Activated T-helper 1 cell treated with Interleukin-2 at 50 U/mL for 16 hours (primary cell): Measurements from ENCODE around the gene TCF4.
"Not testable (repeated sequence)": the region's sequence is repeated elsewhere in the genome, so short reads cannot be mapped to it uniquely, and the experiment has no call there.

ENCODE experiments used
- DNase-seq: peaks from one replicate; pipeline ENCODE4 v3.0.0-alpha.2; 2020; ENCODE audit warnings: low read depth

TCF4 gene

DNA sequence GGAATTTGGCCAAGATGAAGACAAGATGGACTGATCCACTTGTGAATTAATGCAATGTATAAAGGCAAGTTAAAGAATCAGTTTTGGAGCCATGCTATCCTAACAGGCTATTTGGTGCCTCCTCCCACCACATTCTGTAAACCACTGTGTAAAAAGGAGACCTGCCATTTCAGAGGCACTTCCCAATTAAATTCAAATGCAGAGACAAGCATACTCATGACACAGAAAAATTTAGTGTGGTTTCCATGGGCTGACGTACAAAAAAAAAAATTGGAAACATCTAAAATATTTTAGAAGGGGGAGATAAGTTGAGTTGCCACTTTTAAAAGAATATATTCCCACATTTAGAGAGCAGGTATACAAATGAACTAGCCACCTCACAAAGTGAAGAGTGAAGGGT is 112.1 kb downstream of the TCF4 start:
- DNase-seq = no peak

- no peak for DNase-seq
Observed at GRCh38 chr18:55475467-55475866, 112.5 kb downstream of the TCF4 start.

DNA sequence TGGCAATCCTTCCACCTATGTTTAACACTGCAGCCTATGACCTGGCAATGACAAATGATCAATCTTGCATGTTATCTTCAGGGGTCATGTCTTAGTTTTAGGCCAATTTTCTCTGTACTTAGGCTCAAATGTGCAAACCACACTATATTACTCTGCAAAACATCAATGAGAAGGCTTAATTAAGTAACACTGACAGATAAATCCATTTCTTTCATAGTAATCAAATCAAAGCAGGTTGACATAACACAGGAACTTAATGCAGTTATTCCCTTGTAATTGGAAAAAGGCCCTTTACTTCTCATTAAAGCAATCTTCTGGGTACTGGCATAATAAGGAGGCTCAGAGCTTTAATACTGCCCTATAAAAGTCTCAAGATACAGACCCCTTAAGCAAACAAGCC is 114.4 kb downstream of the TCF4 start:
- DNase-seq = no peak

GRCh38 chr18:55473058-55473457 is 114.9 kb downstream of the TCF4 start:
- DNase-seq = no peak

- DNase-seq = no peak
Observed at GRCh38 chr18:55470826-55471225, 117.2 kb downstream of the TCF4 start.

- DNase-seq = not testable (repeated sequence)
Observed at GRCh38 chr18:55469134-55469533, 118.9 kb downstream of the TCF4 start.

DNA sequence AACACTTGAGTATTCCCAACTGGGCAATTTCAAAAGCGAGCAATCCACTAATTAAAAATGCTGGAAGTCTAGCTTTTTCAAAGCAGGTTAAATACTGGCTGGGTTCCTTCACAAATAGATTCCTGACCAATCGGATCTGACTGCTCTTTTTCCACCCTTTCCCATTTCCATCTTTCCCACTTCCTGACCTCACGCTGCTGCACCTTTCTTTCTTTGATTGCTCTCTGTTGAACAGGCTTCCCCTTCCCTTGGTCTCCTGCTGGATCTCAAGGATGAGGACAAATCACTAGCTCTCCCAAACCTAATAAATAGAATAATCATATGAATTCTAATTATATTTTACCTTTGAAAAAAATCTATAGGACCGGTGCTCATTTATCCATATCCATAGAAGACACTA is 121.2 kb downstream of the TCF4 start:
- DNase-seq = no peak

DNA sequence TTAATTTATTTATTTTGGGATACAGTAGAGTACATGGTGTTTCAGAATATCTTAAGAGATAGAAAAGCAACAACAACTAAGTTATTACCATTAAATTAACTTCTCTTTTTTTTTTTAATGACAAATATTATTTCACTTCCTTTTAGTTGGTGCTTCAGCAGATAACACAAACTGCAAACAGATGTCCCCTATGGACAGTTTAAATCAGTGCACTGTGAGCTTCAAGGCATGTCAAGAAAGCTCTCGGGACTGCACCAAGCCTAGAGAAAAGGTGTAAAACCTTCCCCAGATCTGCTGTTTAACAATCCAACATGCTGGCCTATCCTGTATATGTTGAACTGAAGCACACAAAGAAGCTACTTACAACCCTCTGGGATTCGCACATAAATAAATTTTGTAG is 122.7 kb downstream of the TCF4 start:
- no peak for DNase-seq

DNA sequence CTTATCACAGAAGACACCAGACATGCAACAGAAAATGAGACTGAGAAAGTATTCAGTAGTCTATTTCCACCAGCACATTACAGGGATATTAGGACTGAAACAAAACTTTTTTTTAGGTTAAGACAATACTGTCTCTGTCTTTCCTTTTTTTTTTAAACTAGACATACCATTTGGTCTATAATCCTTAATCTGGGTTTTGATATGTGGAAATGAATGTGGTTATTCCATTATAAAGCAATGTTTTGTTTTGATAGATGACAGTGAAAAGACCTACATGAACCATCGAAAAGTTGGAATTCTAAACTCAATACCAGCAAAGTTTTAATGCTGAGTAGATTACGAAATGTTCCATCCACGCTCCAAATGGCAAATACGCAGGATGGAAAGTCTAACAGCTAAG is 123.4 kb downstream of the TCF4 start:
- DNase-seq = no peak

DNA sequence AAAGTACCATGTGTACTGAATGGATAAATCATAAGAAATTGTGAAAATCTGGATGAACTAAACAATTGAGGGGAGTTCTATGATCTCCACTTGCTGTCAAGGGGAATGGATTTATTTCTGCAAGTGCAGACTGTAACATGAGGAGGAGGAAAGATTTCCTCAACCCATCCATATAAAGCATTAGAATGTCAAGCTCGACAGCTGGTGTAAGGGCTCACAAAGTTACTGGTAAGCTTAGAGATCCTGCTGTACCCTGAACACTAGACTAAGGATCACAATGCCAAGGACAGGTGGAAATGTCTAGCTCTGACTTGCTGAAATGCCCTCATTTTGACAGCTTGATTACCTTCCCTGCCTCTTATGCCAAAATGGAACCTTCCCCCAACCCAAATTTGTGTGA is 125.3 kb downstream of the TCF4 start:
- no peak for DNase-seq

- no peak for DNase-seq
Observed at GRCh38 chr18:55461848-55462247, 126.1 kb downstream of the TCF4 start.

- no peak for DNase-seq
Observed at GRCh38 chr18:55458456-55459203, 129.4 kb downstream of the TCF4 start.

- DNase-seq = no peak
Observed at GRCh38 chr18:55457028-55457427, 131.0 kb downstream of the TCF4 start.

GRCh38 chr18:55455938-55456337 is 132.1 kb downstream of the TCF4 start:
- no peak for DNase-seq

DNA sequence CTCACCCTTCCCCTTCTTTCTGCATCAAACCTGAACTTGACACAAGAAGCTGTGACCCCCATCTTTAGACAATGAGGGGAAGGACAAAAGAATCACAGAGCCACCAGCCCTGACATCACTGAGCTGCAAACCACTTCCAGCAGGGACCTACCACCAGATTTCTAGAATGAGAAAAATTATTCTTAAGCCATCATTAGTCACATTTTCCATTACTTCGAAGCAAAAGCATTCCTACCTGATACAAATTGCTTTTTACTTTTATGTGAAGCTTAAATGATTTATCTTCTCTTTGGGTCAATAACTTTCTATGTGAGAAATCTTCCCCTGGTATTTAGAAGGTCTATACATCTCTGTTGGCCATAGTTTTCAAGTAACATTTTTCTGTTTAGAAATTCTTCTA is 134.8 kb downstream of the TCF4 start:
- no peak for DNase-seq

DNA sequence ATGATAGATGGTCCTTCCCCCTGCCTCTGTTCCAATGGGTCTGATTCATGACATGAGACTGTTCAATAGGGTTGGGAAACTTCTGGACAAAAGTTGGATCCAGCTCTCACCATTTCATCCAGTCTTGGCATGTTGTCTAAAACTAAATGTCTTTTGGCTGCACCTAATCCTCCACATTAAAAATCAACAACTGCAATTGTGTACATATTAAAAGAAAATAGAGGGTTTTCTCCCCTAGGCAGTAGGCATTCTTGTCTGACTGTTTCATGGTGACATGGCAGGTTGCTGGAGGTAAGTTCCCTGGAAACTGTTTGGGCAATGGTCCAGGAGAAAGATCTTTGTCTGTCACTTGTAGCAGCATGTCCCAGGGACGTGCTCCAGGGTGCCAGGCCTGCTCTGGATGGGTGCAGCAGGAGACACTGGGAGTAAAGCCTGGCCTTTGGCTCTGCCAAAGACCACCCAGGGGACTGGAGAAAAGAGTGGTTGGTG is 135.8 kb downstream of the TCF4 start:
- no peak for DNase-seq

DNA sequence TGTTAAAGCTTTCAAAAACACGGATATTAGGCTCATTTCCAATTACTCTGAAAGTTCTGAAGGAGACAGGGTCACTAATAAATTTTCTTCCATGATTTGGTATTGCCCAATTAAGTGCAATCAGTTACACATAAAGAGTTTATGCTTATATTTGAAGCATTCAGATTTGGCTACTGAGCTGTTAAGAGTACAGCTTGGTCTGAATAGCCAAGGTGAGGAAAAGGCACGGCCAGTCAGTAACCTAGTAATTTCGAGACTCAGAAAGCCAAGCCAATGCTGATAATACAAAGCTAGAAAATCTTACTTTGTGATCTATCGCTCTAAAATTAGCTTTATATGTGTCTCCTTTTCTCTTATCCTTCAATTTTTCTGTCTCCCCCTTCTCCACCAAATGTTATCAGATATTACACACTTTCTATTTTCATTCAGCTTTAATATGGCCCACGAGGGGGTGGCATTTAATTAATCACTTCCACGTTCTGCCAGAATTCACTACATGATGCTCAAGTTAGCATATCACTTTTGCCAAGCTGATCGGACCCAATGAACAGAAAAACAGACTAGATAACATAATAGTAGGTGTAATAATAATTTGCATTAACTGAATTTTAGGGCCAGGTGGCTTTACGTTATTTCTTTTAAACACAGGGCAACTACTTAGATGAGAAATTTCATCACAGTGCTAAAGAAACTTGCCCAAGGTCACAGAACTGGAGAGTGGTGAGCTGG is 138.4 kb downstream of the TCF4 start:
- DNase-seq = no peak

- no peak for DNase-seq
Observed at GRCh38 chr18:55448420-55448819, 139.6 kb downstream of the TCF4 start.

DNA sequence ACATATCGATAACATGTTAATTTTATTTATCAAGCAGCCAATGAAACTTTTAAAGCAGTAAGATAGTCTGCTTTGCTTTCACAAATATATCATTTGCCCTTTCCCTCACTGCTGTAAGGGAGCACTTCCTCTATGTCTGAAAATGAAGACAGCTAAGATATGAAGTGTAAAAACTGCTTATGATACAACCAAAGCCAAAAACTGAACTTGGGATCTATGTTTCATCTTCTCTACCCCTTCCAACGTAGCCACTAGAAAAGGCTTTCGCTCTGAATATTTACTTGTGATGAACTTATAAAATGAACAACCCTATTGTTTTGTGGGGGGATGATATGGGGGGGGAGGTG is 140.3 kb downstream of the TCF4 start:
- DNase-seq = no peak

GRCh38 chr18:55446996-55447671 is 140.9 kb downstream of the TCF4 start:
- DNase-seq = no peak

GRCh38 chr18:55444536-55444935 is 143.5 kb downstream of the TCF4 start:
- no peak for DNase-seq

DNA sequence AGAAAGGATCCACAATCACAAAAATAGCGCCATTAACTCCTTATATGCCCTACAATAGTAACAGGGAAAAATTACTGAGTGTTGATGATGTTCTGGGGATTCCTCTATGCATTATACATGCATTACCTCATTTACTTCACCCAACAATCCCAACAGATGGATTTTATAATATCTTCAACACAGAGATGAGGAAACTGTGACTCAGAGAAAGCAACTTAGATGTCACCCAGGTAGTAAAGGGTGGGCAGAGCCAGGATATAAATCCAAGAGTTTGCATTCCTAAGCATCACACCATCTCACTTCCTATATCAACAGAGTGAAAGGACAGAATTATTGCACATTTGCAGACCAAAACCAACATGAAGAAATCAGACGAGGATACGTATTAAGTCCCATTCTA is 144.2 kb downstream of the TCF4 start:
- no peak for DNase-seq

DNA sequence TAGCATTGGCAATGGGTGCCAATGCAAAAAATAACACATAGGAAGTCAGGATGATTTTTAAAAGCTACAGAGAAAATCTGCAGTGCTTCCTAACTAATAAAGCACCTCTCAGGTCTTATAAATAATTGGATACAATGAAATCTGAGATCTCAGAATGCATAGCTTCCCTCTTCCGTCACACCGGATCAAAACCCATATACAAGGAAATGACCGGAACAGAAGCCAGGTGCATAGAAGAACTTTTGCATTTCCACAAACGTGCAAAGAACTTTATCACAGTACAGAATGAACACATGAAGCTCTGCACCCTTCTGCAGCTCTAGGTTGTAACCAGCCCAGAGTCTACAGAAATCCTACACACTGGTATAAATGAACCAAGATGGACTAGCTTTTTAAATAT is 145.4 kb downstream of the TCF4 start:
- DNase-seq = no peak
